Measurements from ENCODE around the gene SLC38A5.

DNA sequence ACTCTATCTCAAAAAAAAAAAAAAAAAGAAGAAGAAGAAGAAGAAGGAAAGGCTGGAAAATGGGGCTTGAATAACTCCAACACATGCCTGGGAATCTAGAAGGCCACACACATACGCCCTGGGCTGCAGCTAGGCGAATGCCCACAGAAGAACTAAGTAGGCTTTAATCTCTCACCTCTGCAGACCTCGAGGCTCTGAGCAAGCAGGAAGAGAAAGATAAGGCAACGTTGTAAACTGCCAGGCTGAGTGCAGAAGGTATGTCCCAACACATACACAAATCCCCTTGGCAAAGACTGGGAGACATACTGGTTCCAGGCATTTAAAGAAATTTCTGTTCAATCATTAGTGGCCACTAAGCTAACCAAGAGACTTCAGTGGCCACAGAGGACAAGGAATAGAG is 18.4 kb downstream of the SLC38A5 start:
- TF ChIP-seq, protein P1, sequence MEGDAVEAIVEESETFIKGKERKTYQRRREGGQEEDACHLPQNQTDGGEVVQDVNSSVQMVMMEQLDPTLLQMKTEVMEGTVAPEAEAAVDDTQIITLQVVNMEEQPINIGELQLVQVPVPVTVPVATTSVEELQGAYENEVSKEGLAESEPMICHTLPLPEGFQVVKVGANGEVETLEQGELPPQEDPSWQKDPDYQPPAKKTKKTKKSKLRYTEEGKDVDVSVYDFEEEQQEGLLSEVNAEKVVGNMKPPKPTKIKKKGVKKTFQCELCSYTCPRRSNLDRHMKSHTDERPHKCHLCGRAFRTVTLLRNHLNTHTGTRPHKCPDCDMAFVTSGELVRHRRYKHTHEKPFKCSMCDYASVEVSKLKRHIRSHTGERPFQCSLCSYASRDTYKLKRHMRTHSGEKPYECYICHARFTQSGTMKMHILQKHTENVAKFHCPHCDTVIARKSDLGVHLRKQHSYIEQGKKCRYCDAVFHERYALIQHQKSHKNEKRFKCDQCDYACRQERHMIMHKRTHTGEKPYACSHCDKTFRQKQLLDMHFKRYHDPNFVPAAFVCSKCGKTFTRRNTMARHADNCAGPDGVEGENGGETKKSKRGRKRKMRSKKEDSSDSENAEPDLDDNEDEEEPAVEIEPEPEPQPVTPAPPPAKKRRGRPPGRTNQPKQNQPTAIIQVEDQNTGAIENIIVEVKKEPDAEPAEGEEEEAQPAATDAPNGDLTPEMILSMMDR (IDR thresholded peaks at IDR 0.05): no peak
- TF ChIP-seq POLR2A (IDR thresholded peaks at IDR 0.05) (no peak), POLR2AphosphoS5 (IDR thresholded peaks at IDR 0.05) (no peak)
